GM19099 (cell line): Measurements from ENCODE around the gene CDH4.

Experiments used
- POLR2A ChIP-seq: IDR thresholded peaks from 3 replicates; pipeline ENCODE4 v1.6.1; 2011; ENCODE audit warnings: low read depth; ENCODE audit not compliant: insufficient read length; ENCODE audit errors: extremely low read depth

CDH4 gene

GRCh38 chr20:61875221-61875885, 623.3 kb downstream of the CDH4 start:
- TF ChIP-seq POLR2A = no peak

- no peak for TF ChIP-seq POLR2A
Observed at GRCh38 chr20:61875996-61876395, 623.9 kb downstream of the CDH4 start.

- no peak for TF ChIP-seq POLR2A
Observed at GRCh38 chr20:61876952-61877728, 625.1 kb downstream of the CDH4 start.

GRCh38 chr20:61877776-61878477, 625.9 kb downstream of the CDH4 start:
- no peak for TF ChIP-seq POLR2A

GRCh38 chr20:61878478-61879302, 626.6 kb downstream of the CDH4 start:
- TF ChIP-seq POLR2A = no peak

- no peak for TF ChIP-seq POLR2A
Observed at GRCh38 chr20:61879303-61879620, 627.2 kb downstream of the CDH4 start.

GRCh38 chr20:61879694-61880093, 627.6 kb downstream of the CDH4 start:
- TF ChIP-seq POLR2A = no peak

- no peak for TF ChIP-seq POLR2A
Observed at GRCh38 chr20:61880706-61881105, 628.6 kb downstream of the CDH4 start.

- no peak for TF ChIP-seq POLR2A
Observed at GRCh38 chr20:61881416-61881815, 629.4 kb downstream of the CDH4 start.

GRCh38 chr20:61881861-61882260, 629.8 kb downstream of the CDH4 start:
- TF ChIP-seq POLR2A = no peak

- no peak for TF ChIP-seq POLR2A
Observed at GRCh38 chr20:61882716-61883615, 630.9 kb downstream of the CDH4 start.

GRCh38 chr20:61883857-61884393, 631.9 kb downstream of the CDH4 start:
- no peak for TF ChIP-seq POLR2A

- TF ChIP-seq POLR2A = no peak
Observed at GRCh38 chr20:61884571-61885389, 632.7 kb downstream of the CDH4 start.
